ENCODE data around the gene RAPGEF3.

RAPGEF3 gene

GRCh38 chr12:47758834-47759690 is at the start of gene RAPGEF3:
Gene RAPGEF3, minus strand, starts transcription at chr12:47758880. Its CDS starts 324 bp downstream, at chr12:47758556.
- DNase-seq = peak; percentile 80

GRCh38 chr12:47808050-47808449 is 49.4 kb upstream of the RAPGEF3 start:
- peak; percentile 43 for DNase-seq

- DNase-seq = no peak
These were observed 48.7 kb upstream of the RAPGEF3 start for GRCh38 chr12:47807338-47807737.

- no peak for DNase-seq
These were observed 46.7 kb upstream of the RAPGEF3 start for GRCh38 chr12:47805417-47805816.

- DNase-seq = no peak
These were observed 45.5 kb upstream of the RAPGEF3 start for GRCh38 chr12:47804171-47804570.

- DNase-seq = no peak
These were observed 44.7 kb upstream of the RAPGEF3 start for GRCh38 chr12:47803191-47803875.

- no peak for DNase-seq
These were observed 43.6 kb upstream of the RAPGEF3 start for GRCh38 chr12:47802312-47802711.

GRCh38 chr12:47801904-47802246 is 43.2 kb upstream of the RAPGEF3 start:
- no peak for DNase-seq

GRCh38 chr12:47801170-47801903 is 42.7 kb upstream of the RAPGEF3 start:
- DNase-seq = no peak

- no peak for DNase-seq
These were observed 41.9 kb upstream of the RAPGEF3 start for GRCh38 chr12:47800582-47800981.

- DNase-seq = no peak
These were observed 40.8 kb upstream of the RAPGEF3 start for GRCh38 chr12:47799357-47799955.

GRCh38 chr12:47798382-47798948 is 39.8 kb upstream of the RAPGEF3 start:
- no peak for DNase-seq

GRCh38 chr12:47797441-47797840 is 38.8 kb upstream of the RAPGEF3 start:
- peak; percentile 14 for DNase-seq

- no peak for DNase-seq
These were observed 37.2 kb upstream of the RAPGEF3 start for GRCh38 chr12:47795814-47796411.

- DNase-seq = no peak
These were observed 36.6 kb upstream of the RAPGEF3 start for GRCh38 chr12:47795121-47795813.

GRCh38 chr12:47794679-47795078 is 36.0 kb upstream of the RAPGEF3 start:
- no peak for DNase-seq

- DNase-seq = no peak
These were observed 34.5 kb upstream of the RAPGEF3 start for GRCh38 chr12:47793015-47793681.

- no peak for DNase-seq
These were observed 33.2 kb upstream of the RAPGEF3 start for GRCh38 chr12:47791874-47792273.

GRCh38 chr12:47791351-47791746 is 32.7 kb upstream of the RAPGEF3 start:
- no peak for DNase-seq

- DNase-seq = no peak
These were observed 32.1 kb upstream of the RAPGEF3 start for GRCh38 chr12:47790676-47791350.

All from COR-L47 (cell line).